ENCODE measurements around the gene CHAD.

DNA sequence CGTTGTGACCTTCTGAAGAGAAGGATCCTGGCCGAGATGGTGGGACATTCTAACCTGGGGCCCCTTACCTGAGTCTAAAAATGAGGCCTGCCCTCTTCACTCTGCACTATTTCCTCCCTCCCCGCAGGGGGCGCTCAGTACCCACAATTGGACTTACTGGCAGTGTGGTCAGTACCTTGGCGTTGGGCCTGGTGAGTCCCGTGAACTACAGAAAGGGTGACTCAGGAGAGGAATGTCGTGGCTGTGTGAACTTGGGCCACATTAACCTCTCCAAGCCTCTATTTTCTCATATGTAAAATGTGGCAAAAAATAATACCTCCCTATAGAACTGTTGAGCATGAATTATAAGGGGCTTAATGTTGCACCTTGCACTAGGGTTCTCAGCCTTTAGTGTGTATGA lies 13.8 kb upstream of the CHAD start:
- TF ChIP-seq, protein P1, sequence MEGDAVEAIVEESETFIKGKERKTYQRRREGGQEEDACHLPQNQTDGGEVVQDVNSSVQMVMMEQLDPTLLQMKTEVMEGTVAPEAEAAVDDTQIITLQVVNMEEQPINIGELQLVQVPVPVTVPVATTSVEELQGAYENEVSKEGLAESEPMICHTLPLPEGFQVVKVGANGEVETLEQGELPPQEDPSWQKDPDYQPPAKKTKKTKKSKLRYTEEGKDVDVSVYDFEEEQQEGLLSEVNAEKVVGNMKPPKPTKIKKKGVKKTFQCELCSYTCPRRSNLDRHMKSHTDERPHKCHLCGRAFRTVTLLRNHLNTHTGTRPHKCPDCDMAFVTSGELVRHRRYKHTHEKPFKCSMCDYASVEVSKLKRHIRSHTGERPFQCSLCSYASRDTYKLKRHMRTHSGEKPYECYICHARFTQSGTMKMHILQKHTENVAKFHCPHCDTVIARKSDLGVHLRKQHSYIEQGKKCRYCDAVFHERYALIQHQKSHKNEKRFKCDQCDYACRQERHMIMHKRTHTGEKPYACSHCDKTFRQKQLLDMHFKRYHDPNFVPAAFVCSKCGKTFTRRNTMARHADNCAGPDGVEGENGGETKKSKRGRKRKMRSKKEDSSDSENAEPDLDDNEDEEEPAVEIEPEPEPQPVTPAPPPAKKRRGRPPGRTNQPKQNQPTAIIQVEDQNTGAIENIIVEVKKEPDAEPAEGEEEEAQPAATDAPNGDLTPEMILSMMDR (IDR thresholded peaks at IDR 0.05): peak; percentile 80 to 99 (median 97)
- no peak for TF ChIP-seq POLR2A (IDR thresholded peaks at IDR 0.05)

Measured in body of pancreas (tissue), 4 donors.